ENCODE measurements around the gene GSS.

Gene GSS

DNA sequence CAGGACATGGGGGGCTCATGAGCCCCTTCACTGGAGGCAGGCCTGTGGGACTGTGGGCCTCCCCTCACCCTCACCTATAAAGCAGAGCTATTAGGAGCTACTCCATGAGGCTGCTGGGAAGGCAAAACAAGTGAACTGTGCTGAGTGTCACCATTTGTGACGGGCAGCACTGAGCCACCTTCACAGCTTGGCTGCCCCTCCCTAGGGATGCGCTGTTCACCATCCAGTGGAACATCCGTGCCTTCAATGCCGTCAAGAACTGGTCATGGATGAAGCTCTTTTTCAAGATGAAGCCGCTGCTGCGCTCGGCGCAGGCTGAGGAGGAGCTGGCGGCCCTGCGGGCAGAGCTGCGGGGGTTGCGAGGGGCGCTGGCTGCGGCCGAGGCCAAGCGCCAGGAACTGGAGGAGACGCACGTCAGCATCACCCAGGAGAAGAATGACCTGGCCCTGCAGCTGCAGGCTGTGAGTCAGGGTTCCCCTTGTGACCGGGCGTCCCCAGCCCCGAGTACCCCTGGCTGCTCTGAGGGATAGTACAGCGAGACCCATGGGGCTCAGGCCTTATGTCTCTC lies 38.4 kb upstream of the GSS start:
- Histone ChIP-seq H3K27ac (no peak overlapping the region), H3K4me3 (no peak overlapping the region)
- TF ChIP-seq, protein P1, sequence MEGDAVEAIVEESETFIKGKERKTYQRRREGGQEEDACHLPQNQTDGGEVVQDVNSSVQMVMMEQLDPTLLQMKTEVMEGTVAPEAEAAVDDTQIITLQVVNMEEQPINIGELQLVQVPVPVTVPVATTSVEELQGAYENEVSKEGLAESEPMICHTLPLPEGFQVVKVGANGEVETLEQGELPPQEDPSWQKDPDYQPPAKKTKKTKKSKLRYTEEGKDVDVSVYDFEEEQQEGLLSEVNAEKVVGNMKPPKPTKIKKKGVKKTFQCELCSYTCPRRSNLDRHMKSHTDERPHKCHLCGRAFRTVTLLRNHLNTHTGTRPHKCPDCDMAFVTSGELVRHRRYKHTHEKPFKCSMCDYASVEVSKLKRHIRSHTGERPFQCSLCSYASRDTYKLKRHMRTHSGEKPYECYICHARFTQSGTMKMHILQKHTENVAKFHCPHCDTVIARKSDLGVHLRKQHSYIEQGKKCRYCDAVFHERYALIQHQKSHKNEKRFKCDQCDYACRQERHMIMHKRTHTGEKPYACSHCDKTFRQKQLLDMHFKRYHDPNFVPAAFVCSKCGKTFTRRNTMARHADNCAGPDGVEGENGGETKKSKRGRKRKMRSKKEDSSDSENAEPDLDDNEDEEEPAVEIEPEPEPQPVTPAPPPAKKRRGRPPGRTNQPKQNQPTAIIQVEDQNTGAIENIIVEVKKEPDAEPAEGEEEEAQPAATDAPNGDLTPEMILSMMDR (IDR thresholded peaks at IDR 0.05) = no peak
- no peak for DNase-seq (ENCODE audit: low spot score)

DNA sequence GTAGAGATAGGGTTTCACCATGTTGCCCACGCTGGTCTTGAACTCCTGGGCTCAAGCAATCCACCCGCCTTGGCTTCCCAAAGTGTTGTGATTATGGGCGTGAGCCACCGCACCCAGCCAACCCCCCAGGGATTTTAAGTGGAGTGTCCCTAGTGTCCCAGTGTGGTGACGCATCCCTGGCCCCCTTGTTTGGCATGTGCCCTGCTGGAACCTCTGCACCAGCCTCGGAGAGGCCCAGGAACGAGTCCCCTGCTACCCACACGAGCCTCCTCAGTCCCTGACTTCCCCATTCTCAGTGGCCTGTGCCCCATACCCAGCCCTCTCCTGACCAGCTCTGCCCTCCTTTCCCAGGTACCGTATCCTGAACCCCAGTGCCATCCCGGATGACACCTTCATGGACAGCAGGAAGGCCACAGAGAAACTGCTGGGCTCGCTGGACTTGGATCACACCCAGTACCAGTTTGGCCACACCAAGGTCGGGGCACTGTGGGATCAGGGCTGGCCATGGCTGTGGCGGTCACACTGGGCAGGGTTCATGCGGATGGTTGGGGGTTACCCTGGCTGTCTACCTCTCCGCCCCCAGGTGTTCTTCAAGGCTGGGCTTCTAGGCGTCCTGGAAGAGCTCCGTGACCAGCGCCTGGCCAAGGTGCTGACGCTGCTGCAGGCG lies 37.3 kb upstream of the GSS start:
- H3K4me3 ChIP-seq = no peak overlapping the region
- no peak overlapping the region for H3K27ac ChIP-seq
- TF ChIP-seq, protein P1 (IDR thresholded peaks at IDR 0.05) = no peak
- DNase-seq (ENCODE audit: low spot score) = no peak

DNA sequence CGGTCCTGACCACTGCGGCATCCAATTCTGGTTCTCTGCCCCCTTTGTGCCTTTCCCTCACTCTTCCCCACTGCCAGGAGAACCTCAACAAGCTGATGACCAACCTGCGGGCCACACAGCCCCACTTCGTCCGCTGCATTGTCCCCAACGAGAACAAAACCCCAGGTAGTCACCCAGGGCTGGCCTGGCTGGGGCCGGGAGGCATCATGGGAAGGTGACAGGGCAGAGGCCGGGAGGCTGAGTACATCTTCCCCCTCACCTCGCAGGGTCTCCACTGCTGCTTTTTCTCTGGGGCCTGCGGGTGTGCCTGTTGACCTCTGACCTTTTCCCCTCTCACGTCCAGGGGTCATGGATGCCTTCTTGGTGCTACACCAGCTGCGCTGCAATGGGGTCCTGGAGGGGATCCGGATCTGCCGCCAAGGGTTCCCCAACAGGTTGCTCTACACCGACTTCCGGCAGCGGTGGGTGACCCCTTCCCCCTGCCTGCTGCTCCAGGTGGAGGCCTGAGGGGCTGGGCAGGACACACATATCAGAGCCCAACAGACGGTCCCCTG lies 35.1 kb upstream of the GSS start:
- TF ChIP-seq, protein P1 (IDR thresholded peaks at IDR 0.05) = no peak
- no peak overlapping the region for H3K27ac ChIP-seq
- H3K4me3 ChIP-seq = no peak overlapping the region
- no peak for DNase-seq (ENCODE audit: low spot score)

DNA sequence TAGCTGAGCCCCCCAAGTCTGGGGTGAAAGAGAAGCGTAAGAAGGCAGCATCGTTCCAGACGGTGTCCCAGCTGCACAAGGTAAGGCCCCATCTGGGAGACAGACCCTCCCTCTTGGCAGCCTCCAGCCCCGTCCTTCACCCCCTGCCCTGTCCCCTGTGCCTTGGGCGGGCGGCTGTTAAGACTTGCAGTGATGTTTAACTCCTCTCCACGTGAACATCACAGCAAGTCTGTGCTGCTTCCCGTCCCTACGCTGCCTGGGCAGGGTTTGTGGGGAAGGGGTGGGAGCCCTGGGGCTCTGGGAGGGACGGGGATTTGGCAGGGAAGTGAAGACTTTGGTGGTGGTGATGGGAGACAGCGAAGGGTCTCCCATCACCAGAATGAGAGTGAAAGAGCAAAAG lies 34.6 kb upstream of the GSS start:
- H3K4me3 ChIP-seq = no peak overlapping the region
- no peak for DNase-seq (ENCODE audit: low spot score)
- TF ChIP-seq, protein P1 (IDR thresholded peaks at IDR 0.05) = no peak
- H3K27ac ChIP-seq = no peak overlapping the region

DNA sequence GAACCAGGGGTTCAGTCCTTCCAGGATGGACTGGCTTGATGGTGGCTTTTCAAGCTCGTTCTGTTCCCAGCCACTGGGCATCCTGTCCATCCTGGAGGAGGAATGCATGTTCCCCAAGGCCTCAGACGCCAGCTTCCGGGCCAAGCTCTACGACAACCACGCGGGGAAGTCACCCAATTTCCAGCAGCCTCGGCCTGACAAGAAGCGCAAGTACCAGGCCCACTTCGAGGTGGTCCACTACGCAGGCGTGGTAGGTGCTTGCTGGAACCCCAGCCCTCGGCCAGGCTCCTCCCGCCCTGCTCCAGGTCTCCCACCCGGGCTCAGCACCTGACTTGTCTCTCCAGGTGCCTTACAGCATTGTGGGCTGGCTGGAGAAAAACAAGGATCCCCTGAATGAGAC lies 34.1 kb upstream of the GSS start:
- no peak overlapping the region for H3K4me3 ChIP-seq
- H3K27ac ChIP-seq = no peak overlapping the region
- DNase-seq (ENCODE audit: low spot score) = no peak
- TF ChIP-seq, protein P1 (IDR thresholded peaks at IDR 0.05) = no peak

DNA sequence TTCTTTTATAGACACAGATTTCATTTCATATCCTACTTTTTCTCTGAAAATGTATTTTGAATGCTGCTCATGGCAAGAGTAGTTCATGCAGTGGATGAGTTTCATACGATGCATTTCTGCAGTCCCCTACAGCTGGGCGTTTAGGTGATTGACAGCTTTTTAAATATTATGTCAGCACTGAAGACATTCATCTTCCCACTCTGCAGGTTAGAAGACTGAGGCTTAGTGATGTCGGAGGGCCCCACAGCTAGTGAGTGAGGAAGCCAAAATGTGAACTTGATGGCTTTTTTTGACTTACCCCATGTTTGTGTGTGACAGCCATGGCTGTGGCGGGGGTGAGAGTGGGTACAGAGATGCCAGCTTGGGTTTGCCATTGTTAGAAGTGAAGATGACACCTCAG lies 33.5 kb upstream of the GSS start:
- TF ChIP-seq, protein P1 (IDR thresholded peaks at IDR 0.05) = no peak
- Histone ChIP-seq H3K27ac (no peak overlapping the region), H3K4me3 (no peak overlapping the region)
- no peak for DNase-seq (ENCODE audit: low spot score)

DNA sequence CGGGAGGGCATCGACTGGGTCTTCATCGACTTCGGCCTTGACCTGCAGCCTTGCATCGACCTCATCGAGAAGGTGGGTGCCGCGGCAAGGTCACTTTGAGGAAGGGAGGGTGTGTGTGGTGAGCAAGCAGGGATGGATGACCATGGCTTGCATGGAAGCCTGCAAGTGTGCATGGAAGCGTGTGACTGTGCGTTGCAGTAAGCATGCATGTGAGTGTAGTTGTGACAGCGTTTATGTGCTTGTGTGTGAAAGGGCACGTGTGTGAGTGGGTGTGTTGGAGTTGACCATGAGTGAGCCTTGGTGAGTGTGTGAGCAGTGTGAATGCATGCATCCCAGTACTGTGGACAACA lies 32.6 kb upstream of the GSS start:
- DNase-seq (ENCODE audit: low spot score) = no peak
- H3K27ac ChIP-seq = no peak overlapping the region

More for the DNA sequence above, 32.6 kb upstream of the GSS start:
- TF ChIP-seq, protein P1 (IDR thresholded peaks at IDR 0.05) = no peak
- no peak overlapping the region for H3K4me3 ChIP-seq
